Vagina (tissue), 2 donors: ENCODE data around the gene TRIP4.

Experiments used
- POLR2A ChIP-seq, 2 donors: fragments of 450-650 bp; IDR thresholded peaks; one replicate each; pipeline ENCODE4 v1.6.1; 2017; ENCODE audit warnings: antibody characterized with exemption in 2 of 2, mild to moderate bottlenecking in 2 of 2, moderate library complexity in 2 of 2
- POLR2AphosphoS5 ChIP-seq, 2 donors: sonication (generic); formaldehyde crosslinking; IDR thresholded peaks; one replicate each; pipeline ENCODE4 v1.9.0; 2017; ENCODE audit warnings: antibody characterized with exemption in 2 of 2, mild to moderate bottlenecking in 2 of 2, low read depth in 1 of 2; ENCODE audit not compliant: insufficient read depth in 1 of 2
- TF ChIP-seq, protein P1 (sequence below), 3 experiments: fragments of 450-650 bp in 2 of 3; fragments of 200-600 bp in 1 of 3; sonication (generic) in 1 of 3; IDR thresholded peaks; one replicate each; pipeline ENCODE4 v1.5.1; 2017 to 2019; ENCODE audit warnings: antibody characterized with exemption in 3 of 3, mild to moderate bottlenecking in 2 of 3, moderate library complexity in 2 of 3

GRCh38 chr15:64379216-64379960, 8.2 kb upstream of the TRIP4 start:
- TF ChIP-seq, protein P1, sequence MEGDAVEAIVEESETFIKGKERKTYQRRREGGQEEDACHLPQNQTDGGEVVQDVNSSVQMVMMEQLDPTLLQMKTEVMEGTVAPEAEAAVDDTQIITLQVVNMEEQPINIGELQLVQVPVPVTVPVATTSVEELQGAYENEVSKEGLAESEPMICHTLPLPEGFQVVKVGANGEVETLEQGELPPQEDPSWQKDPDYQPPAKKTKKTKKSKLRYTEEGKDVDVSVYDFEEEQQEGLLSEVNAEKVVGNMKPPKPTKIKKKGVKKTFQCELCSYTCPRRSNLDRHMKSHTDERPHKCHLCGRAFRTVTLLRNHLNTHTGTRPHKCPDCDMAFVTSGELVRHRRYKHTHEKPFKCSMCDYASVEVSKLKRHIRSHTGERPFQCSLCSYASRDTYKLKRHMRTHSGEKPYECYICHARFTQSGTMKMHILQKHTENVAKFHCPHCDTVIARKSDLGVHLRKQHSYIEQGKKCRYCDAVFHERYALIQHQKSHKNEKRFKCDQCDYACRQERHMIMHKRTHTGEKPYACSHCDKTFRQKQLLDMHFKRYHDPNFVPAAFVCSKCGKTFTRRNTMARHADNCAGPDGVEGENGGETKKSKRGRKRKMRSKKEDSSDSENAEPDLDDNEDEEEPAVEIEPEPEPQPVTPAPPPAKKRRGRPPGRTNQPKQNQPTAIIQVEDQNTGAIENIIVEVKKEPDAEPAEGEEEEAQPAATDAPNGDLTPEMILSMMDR (IDR thresholded peaks at IDR 0.05) = no peak
- TF ChIP-seq POLR2A (IDR thresholded peaks at IDR 0.05) = no peak
- TF ChIP-seq POLR2AphosphoS5 (IDR thresholded peaks at IDR 0.05; ENCODE audit: insufficient read depth in 1 of 2, low read depth in 1 of 2) = no peak
